C1 segment of cervical spinal cord (tissue), 14 donors: ENCODE results near the gene CAMK1D.

Source experiments
- DNase-seq, 14 donors: peaks; one replicate each; lab custom pipeline; 2025; lab: John Stamatoyannopoulos, UW

CAMK1D gene

DNA sequence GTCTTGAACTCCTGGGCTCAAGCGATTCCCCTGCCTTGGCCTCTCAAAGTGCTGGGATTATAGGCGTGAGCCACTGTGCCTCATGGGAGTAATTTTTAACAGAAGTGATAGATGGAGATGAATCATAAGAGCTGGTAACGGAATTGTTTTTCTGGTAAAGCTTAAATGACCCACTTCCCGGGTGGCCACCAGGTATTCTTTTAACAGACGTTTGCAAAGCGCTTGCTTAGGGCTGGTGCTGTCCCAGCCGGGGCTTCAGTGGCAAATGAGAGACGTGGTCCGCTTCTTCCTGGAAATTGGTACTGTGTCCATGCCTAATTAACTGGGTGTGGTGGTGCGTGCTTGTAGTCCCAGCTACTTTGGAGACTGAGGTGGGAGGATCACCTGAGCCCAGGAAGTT is 23.5 kb downstream of the CAMK1D start:
- DNase-seq = no peak

DNA sequence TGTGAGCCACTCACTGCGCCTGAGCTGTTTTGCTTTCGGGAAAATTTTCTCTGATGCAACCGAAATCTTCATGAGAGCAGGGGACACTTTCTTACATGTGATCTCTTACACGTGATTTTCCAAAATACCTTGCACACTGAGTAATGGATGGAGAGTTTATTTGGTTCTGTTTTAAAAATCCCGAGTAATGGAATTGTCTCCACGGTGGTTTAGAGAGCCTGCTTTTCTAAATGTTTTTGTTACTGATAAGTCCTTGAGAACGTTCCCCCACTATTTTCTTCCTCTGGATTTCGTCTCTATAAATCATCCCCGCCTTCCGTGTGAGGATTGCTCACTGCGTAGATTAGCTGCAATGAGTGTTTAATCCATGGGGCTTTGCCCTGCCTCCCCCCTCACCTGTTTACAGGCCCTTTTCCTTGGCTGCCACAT is 25.7 kb downstream of the CAMK1D start:
- DNase-seq = peak in 1 of 14 donors; percentile 5

DNA sequence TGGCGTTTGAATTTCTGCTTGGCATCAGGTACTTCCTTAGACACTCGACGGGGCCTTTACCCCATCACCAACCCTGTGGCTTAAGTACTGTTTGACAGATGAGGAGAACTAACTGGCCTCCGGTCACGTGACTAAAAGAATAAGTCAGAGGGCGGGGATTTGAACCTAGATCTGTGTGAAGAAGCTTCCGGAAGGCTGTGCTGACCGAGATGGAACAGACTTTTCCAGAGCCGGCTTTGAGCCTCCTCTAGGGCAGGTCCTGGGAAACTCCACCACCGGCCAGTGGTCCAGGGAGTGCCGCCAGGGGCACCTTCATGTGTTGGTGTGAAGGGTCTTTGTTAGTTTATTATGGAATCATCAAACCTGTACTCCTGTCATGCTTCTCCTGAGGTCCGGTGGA is 26.9 kb downstream of the CAMK1D start:
- DNase-seq = no peak

DNA sequence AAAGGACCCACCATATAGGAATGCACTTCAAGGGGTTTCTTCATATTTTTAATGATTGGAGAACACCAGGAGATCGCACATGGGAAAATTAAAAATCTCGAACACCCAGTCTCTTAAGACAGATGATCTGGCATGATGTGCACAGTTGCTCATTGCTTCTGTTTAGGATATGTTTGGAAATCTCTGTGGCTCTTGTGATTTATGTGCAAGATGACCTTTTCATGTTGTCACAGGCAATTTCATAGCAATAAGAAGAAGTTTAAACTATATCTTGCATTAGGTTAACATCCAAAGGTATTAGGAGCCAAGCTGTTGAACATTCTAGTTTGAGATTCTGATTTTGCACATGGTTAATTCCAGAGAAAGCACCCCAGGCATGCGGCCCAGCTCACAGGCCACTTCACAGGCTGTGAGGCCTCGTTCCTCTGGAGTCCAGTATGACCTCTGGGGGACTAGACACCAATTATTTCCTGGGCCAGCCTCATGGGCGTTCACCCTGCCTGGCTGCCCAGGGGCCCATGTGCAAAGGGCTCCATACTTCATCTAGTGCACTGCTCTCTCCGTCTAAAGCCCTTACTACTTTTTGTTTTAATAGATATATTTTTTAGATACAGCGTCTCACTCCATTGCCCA is 28.4 kb downstream of the CAMK1D start:
- no peak for DNase-seq

DNA sequence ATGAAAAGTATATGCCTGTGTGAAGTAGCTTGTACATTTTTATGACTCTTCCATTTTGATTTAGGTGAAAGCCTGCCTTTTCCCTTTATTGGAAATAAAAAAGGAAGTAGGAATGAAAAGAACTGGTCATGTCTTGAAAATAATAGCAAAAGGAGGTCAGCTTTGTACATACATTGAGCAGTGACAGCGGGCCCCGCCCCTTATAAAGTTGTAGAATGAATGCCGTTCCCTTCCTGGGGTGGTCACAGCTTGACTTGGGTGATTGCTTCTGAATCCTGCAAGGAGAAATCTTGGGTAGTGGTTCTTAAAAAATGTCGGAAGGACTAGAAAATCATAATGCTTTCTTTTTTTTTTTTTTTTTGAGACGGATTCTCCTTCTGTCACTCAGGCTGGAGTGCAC is 31.7 kb downstream of the CAMK1D start:
- no peak for DNase-seq

DNA sequence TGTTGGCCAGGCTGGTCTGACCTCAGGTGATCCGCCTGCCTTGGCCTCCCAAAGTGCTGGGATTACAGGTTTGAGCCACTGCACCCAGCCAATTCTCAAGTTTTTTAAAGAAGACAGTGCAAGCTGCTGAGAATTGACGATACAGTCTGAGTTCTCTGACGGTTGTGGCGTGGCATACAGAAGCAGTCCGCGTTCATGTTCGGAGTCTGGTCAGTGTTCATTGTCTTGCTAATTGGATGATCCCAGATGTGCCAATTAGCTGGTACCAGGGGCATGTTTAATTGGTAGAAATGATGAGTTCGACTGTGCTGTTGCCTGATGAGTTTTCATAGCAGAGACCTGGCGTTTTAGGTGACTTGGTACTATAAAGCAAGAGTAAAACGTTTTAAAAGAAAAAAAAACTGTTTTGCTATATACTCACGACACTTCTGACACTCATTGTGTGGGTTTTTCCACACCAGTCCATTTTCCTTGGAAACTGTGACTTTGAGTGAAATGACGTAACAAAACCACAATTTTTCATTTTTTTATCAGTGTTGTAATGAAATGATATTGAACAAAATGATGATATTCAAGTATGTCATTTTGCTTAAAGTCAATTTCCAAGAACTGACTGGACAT is 32.3 kb downstream of the CAMK1D start:
- DNase-seq = no peak

DNA sequence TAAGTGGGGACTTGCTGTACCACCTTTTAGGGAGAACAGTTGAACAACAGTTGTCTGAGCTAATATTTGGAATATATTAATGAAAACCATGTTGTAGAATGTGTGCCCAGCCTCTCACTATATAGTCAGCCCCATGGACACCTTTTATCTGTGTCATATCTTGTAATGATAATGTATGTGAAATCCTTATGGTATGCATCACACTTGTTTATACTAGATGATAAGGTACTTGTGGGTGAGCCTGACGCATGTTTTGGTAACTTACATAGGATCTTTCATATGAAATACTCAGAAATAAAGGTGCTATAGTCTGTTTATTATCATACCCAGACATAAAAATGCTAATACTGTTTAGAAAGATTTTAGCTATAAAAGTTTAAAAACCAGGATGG is 32.8 kb downstream of the CAMK1D start:
- no peak for DNase-seq

DNA sequence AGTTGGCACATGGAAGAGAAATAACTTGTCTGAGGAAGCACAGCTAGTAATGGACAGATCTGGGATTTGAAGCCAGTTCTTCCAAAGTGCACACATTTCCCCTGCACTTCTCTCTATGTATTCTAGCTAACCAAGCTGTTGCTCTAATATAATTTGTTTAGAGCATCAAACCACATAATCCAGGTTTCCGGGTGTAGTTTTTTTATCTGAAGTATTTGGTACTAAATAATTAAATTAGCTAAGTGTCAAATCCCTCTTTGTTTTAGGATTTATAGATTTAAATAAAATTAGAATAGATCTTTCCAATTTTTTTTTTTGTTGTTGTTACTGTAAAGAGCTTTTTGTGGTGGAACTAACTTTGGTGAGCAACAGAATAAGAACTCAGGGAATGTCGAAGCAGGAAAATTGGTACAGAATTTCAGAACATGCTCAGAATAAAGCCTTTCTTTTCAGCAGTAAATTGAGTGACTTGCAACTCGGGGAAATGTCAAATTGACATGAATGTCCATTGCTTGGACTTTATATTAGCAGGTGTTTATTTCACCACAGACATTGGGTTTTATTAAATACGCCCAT is 33.7 kb downstream of the CAMK1D start:
- DNase-seq = no peak

DNA sequence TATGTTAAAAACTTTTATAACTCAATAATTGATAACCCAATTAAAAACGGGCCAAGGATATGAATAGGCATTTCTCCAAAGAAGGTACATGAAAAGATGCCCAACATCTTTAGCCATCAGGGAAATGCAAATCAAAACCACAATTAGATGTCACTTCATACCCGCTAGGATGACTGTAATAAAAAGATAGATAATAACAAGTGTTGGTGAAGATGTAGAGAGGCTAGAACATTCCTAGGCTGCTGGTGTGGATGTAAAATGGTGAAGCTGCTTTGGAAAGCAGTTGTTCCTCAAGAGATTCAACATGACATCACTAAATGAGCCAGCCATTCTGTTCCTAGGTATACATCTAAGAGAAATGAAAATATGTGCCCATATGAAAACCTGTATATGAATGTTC is 35.6 kb downstream of the CAMK1D start:
- no peak for DNase-seq

DNA sequence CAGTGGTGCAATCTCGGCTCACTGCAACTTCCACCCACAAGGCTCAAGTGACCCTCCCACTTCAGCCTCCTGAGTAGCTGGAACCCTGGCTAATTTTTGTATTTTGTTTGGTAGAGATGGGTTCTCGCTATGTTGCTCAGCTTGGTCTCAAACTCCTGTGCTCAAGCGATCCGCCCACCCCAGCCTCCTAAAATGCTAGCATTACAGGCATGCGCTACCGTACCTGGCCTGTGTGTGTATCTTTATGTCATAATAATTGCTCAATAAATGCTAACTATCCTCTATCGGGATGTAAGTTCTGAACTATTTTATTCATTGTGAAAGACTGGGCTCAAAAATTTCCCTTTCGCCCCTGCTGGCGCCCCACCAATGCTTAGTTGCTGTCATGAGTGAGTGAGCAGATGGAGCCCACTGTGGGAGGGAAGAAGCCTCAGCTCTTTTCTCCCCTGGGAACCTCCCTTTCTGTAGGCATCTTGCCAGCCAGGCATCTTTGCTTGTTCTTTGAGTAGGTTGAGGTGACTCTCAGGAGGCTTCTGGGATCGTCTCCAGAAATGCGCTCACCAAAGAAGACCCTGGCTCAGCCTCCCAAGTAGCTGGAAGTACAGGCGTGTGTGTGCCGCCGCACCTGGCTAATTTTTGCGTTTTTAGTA is 38.3 kb downstream of the CAMK1D start:
- DNase-seq = peak in 1 of 14 donors; percentile 51

DNA sequence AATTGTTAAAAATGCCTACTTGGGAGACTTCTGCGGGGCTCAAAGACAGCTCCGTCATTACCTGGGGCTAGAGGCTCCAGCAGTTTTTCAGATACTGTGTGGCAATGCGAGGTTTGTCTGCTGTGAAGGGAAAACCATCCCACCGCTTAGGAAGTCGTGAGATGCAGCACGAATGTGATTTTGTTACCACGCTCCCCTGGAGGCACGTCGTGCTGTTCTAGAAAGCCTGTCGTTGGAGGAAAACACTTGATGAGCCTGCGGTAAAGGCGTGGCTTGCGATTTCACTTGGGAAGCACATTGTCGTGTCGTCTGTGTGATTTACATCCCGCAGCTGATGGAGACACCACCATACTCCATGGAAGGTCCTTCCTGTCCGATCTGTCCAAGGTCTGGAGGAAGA is 39.3 kb downstream of the CAMK1D start:
- DNase-seq = peak in 1 of 14 donors; percentile 50

DNA sequence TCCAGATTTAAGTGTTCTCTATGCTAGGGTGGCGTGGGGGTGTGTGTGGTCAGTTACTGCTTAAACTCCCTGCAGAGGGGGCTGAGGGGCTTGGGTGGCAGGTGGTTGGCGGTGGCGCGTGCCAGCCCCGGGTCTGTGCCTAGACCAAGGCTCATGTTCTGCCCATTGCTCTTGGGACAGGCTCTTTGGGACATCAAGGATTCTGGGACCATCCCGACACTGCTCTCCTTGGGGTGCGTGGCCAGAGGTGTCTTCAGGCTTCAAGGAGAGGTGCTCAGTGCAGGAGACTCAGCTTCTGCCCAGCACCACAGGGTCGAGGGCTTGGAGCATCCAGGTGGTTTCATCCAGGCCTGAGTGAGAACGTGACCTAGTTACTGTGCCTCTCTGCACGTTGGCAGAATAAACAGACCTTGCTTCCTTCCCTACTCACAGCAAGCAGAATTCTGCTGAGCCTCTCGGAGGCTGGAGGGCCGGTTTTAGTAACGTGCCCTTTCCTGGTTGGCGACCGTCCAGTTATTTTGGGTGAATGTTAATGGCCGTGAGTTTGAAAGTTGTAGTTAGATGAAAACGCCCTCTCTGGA is 39.9 kb downstream of the CAMK1D start:
- DNase-seq = peak in 2 of 14 donors; percentile 44 to 96

DNA sequence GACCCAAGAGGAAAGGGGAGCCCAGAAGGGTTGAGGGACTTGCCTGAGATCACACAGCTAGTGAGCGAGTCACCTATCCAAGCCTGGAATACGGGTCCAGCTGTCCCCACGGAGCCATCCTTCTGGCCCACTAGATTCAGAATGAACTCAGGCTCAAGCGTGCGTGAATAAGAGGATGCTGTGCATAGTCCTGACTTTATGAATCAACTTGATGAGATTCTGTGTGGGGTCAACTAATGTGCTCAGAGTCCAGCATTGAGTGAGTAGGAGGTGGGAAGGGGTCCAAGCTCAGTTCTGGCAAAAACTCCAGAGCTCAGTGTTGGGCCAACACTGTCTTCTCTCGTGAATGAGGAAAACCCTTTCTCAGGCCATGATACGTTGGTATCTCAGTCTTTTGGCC is 41.4 kb downstream of the CAMK1D start:
- DNase-seq = peak in 2 of 14 donors; percentile 8 to 71

DNA sequence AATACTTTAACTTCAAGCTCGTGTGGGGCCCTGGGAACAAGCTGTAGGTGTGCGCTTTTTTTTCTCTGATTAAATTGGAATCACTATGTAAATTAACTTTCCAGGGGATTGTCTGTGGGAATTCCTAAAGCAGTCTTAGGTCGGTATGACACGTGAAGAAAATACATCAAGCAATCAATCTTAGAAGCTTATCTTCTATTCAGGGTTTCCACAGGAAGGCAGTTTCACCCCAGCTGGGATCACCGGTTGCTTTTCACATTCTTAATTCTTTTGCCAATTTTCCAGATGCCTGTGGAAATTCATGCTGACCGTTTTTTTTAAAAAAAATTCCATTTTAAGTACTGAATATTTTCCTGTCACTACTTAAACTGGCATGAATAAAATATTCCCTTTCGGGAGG is 41.9 kb downstream of the CAMK1D start:
- DNase-seq = no peak

DNA sequence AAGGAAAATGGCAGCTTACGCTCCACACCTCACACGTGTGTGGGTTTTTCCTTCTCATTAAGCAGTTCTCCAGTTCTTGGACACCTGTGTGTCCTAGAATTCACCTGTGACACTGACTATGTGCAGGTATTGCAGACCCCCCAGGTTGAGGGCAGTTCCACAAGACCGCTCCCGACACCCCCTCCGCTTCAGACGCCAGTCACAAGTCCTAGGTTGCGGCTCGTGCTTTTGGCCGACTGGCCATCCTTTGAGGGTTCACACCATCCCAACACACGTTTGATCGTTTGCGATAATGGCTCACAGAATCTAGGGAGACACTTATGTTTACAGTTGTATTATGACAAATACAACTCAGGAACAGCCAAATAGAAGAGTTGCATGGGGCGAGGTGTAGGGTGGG is 44.5 kb downstream of the CAMK1D start:
- DNase-seq = no peak

DNA sequence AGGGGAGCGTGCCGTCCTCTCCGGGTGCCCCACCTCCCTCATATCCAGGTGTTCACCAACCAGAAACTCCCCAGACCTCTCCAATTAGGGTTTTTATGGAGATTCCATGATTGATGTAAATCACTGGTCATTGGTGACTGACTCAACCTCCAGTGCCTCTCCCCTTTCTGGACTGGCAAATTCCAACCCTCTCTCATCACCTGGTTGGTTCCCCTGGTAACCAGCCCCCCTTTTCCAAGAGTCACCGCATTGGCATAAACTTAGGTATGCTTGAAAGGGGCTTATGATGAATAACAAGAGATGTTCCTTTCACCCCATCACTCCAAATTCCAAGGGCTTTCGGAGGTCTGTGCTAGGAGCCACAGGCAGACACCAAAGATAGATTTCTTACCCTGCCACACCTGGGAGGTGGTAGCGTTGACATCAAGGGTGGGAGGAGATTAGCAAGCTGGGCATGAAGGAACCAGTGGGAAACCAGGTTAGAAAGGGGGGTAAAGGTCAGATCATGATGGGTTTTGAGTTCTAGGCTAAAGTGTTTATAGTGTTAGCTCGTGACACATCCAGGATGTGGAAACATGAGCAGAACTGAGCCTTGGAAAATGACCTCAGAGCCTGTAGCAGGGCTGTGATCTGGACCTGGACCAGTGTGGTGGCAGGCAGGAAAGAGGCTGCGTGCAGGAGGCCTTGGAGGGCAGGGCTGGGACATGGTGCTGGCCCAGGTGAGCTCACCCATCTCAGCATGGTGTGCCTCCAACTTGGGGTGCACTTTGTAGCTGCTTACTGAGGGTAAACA is 45.1 kb downstream of the CAMK1D start:
- DNase-seq = no peak

DNA sequence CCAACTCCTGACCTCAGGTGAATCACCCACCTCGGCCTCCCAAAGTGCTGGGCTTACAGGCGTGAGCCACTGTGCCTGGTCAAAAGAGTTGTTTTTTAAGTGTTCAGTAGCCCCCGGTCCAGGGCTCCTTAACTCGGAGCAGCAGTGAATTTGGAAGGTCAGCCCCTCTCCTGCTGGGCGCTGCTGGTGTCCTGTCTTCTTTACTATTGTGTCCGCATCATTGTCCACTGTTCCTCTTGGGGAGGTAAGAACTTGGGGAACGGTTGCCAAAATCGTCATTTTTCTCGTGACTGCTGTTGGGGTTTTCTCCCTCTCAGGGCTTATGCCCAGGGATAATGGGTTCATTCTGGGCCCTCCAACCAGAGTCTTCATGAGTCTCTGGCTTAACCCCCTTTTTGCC is 46.7 kb downstream of the CAMK1D start:
- no peak for DNase-seq

DNA sequence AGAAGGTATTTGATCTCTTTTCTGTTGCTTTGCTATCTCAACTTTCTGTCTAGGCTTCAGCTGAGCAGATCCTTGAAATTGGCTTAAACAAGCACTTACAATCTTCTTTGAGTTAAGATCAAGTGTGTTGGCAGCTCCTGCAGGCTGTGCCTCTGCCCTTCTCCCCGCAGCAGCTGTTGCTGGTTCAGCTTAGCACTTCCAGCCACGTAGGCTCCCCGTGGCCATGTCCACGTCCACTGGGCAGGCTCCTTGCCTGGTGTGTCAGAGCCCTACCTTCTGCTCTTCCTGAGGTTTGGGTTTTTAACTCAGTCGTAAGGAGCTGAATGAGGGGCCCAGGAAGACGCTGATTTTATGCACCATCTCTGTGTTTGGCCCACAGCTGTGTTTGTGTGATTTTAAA is 47.2 kb downstream of the CAMK1D start:
- DNase-seq = no peak

DNA sequence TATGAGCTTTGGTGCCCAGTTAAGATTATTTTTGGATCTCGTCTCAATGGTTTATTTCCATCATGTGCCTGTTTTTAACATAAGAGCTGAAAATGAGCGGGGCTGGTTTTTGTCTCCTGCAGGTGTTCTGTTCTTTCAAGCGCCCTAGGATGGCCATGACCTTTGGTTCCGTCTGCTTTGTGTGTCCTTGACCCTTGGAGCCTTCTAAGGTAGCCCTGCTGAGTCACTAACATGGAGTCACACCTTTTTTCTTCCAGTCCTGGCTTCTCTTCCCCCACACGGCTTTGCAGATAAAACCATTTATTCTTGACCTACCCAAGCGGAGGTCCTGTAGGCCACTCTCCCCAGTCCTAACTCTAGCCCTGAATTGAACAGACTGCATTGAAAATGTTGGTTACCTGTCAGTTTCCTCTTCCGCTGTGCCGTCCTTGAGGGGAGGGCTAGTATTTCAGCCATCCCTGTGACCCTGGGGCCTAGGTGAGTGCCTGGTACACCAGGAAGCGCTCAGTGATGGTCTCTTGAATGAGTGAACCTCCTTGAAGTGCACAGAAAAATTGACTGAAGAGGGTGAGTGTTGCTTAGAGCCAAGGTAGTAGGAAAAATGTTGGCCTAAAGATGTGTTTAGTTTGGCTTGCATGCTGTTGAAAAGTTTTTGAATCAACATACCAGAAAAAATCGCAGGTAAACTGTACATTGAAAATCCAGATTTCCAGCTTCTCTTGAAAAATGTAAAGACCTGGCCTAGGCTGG is 48.0 kb downstream of the CAMK1D start:
- no peak for DNase-seq

DNA sequence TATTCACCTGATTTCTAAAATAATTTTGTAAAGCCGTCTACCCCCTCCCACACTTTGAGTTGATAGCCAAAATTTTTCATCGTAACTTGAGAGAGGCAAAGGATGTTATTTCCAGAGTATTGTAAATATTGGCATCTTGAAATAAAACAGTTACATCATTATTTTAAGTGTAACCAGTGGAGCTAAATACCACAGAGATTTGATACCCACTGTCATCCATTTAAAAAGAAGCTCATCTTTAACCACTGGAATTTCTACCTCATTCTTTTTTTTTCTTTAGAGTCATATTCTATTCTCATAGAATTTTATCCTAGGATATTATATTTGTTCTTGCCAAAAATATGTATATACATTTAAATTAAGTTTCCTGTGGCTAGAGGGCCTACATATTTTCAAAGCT is 48.6 kb downstream of the CAMK1D start:
- DNase-seq = no peak
